Fibroblast of mammary gland (primary cell): Measurements from ENCODE around the gene TUBGCP3.

Experiments
- DNase-seq: peaks from one replicate; pipeline ENCODE4 v3.0.0-alpha.2; 2010; ENCODE audit warnings: low read depth
- H3K4me3 ChIP-seq: 2 replicates; pipeline ENCODE4 v1.5.1; 2011; ENCODE audit warnings: low read depth, mild to moderate bottlenecking, low read length, moderate library complexity; ENCODE audit not compliant: control insufficient read depth
- TF ChIP-seq, protein P1 (sequence below): conservative IDR thresholded peaks from 2 replicates; pipeline ENCODE4 v1.5.1; 2011; ENCODE audit warnings: low read depth, low read length, inconsistent platforms; ENCODE audit not compliant: control insufficient read depth, insufficient read depth

The TUBGCP3 gene

DNA sequence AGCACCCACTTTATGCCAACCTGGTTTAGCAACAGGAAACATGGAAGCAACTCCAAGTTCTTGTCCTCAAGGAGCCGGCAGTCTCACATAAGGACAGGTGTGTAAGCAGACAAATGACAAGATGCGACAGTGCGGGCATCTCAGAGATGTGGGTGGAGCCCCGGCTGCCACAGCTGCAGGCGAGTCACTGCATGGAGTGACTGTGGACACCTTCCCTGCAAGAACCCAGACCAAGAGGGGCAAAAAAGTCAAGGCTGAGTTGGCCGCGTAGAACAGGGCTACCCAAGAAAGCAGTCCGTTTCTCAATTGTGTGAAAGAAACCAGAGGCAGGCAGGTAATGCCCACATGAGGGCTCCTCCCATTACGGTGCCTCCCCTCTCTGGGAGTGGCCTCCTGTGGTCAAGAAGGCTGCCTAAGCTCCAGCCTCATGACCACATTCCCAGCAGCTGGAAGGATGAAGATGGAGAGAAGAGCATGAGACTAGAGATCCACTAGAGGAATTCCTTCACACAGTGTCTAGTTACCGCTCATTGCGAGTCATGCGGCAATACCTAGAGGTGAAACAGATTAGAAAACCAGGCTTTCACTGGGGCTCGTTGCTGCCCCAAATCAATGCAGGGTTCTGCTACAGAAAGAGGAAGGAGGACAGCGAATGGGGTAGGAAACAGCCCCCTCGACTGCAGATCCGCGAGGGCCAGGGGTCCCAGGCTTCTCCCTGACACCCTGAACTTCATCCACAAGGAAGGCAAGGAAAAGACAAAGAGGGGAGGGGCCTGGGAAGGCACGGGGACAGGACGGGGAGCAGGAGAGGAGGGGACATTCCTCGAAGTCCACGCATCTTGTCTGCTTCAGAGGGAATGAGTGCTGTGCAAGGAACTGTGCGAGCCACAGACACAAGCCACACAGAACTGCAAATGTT lies 131.6 kb downstream of the TUBGCP3 start:
- no peak for DNase-seq
- H3K4me3 ChIP-seq, result no peak overlapping the region
- TF ChIP-seq, protein P1, sequence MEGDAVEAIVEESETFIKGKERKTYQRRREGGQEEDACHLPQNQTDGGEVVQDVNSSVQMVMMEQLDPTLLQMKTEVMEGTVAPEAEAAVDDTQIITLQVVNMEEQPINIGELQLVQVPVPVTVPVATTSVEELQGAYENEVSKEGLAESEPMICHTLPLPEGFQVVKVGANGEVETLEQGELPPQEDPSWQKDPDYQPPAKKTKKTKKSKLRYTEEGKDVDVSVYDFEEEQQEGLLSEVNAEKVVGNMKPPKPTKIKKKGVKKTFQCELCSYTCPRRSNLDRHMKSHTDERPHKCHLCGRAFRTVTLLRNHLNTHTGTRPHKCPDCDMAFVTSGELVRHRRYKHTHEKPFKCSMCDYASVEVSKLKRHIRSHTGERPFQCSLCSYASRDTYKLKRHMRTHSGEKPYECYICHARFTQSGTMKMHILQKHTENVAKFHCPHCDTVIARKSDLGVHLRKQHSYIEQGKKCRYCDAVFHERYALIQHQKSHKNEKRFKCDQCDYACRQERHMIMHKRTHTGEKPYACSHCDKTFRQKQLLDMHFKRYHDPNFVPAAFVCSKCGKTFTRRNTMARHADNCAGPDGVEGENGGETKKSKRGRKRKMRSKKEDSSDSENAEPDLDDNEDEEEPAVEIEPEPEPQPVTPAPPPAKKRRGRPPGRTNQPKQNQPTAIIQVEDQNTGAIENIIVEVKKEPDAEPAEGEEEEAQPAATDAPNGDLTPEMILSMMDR, result no peak

DNA sequence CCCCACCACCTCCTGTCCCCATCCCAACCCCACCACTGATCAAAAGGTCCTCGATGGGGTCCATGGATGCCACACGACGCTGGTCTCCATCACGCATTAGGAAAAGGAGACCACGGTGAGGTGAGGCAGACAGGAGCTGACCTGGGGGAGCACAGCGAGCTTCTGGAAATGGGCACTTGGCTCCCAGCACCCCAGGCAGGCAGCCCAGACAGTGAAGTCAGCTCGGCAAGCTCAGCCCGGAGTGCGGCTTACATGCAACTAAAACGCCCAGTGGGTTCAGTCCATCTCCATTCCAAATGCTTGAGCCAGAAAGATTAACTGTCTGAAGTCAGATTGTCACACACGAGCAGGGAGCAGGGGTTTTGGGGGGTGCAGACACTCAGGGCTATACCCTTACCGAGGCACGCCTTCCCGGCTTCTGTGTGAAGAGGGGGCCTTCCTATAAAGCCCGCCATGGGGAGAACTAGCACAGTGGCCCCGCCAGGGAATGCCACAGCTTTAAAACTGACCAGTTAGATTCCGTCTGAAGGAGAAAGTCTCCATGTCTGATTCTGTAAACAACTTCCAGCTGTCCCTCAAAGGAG lies 132.4 kb downstream of the TUBGCP3 start:
- DNase-seq, result no peak
- TF ChIP-seq, protein P1, result no peak
- no peak overlapping the region for H3K4me3 ChIP-seq

DNA sequence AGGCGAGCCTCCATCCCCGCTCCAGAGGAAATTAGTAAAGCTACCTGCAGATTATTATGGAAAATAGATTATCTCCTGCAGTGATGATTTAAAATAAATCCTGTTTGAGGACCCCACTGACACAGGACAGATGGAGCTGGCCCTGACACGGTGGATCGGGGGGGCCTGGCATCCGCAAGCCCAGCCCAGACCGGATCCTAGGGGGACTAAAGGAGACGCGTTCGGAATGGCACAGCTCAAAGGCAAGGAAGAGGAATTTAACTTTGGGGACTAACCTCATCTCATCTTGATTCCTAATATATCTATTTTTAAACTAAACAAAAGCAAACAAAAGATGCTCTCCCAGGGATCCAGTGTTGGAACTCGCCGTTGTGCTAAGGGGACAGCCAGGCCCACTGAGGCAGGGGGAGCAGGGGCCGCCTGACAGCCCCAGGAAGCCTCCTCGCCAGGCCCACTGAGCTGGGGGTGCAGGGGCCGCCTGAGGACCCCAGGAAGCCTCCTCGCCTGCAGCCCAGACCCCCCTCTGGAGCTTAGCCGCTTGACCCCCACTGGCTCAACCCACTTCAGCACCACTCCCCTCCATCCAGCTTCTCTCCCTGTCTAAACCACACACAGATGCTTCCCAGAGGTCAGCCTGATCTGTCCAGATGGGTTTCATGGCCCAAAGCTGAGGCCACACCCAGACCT lies 133.2 kb downstream of the TUBGCP3 start:
- no peak for DNase-seq
- TF ChIP-seq, protein P1, result no peak
- H3K4me3 ChIP-seq, result no peak overlapping the region

DNA sequence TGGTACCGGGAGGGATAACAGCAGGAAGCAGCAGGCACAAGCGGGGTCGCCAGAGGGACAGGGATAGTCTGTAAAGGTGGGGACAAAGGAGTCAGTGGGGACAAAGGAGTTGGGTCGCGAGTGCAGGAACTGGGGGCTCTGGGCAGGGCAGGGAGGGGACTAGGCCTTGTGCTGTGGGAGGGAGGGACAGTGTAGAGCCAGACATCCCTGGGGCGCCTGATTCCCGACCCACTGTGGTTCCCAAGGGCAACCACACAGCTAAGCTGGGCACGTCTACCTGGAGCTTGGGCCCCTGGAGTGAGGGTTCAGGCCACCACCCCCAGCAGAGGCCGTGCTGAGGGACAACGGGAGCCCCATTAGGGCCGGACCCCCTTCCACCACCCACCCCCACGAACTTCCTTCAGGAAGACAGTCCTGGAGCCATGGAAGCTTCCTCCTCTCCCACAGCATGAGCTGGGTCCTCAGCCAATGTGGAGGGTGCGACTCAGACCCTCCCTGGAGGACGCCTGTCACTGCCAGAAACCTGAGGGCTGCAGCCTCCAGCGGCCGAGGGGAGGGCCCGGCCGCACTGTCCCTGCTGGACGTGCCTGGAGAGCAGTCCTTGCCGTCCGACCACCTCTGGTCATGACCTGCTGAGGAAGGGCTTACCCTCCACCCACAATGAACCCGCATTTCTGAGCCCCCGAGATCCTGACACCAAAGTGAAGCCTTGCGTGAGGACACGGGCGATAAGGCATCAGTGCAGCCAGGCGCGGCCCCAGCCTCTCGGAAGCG lies 133.9 kb downstream of the TUBGCP3 start:
- no peak overlapping the region for H3K4me3 ChIP-seq
- TF ChIP-seq, protein P1, result no peak
- no peak for DNase-seq

DNA sequence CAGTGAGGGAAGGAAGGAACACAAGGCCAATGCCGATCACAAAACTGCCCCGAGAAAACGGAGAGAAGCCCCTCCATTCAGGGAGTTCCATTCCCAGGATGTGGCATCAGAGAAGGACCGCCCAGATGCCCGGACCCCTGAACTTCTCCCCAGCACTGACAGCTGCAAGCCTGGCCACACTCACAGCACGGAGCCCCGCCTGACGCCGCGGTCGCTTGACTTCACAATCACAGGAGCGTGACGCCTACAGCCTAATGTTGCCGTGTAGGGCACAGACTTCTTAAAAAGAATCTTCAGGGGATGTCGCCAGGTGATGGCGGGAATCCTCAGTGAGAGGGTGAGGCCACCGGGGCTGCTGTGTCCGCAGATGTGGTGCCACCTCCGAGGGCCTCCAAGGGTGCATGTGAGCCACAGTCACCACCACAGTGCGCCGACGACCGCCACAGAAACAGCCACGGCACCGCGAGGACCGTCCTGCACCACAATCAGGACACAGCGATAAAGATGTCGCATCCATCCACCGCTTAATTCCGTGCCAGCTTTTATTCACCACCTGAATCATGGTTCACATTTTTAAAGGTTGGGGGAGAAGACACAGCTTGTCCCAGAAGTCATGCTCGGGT lies 134.6 kb downstream of the TUBGCP3 start:
- no peak for DNase-seq
- TF ChIP-seq, protein P1, result no peak
- H3K4me3 ChIP-seq, result no peak overlapping the region
